Measurements from ENCODE around the gene CACNA2D3. TPM values are rescaled to one million over a fixed set of nuclear protein-coding genes. Genes with fewer than 3 reads are reported as not detected.

CACNA2D3 gene
- polyA plus RNA-seq, 3 donors, result 8.3 to 21.5 (median 10.4) TPM

GRCh38 chr3:54171509-54171908 is 49.2 kb downstream of the CACNA2D3 start:
- intact Hi-C loops (cut with micrococcal nuclease), result no loop called here
- H4K20me1 ChIP-seq (ENCODE audit: insufficient read depth, low read length), result no peaks in the 10 kb centered on the region
- H3K4me1 ChIP-seq (ENCODE audit: control insufficient read depth in 1 of 2, insufficient read depth in 2 of 2, low read length in 2 of 2), result no peaks in the 10 kb centered on the region
- H3K27me3 ChIP-seq (ENCODE audit: control insufficient read depth in 2 of 2, insufficient read depth in 2 of 2, low read length in 2 of 2), result no peaks in the 10 kb centered on the region
- Mint-ChIP-seq H3K4me3 (no peak overlapping the region), H3K4me1 (no peaks in the 10 kb centered on the region), H3K9me3 (peaks cover 0 to 2% (median 0%) of the 10 kb centered on the region in 7 donors), H3K27me3 (ENCODE audit: low read depth in 3 of 3) (peaks cover 2 to 6% (median 6%) of the 10 kb centered on the region in 3 donors), H3K27ac (no peak overlapping the region), H3K36me3 (no peaks in the 10 kb centered on the region)
- WGBS (ENCODE audit: insufficient coverage), result 92% methylated on average over 1 of the region's 1 CpG
- TF ChIP-seq CTCF (IDR thresholded peaks at IDR 0.05), result no peak
- no peaks in the 10 kb centered on the region for H3K9me3 ChIP-seq (replicated peaks in 1 of 2; ENCODE audit: control insufficient read depth in 1 of 2, insufficient read depth in 1 of 2, low read length in 2 of 2)
- no peaks in the 10 kb centered on the region for H3K36me3 ChIP-seq (replicated peaks in 1 of 2; ENCODE audit: control insufficient read depth in 1 of 2, insufficient read depth in 2 of 2, low read length in 2 of 2)
- DNase-seq, result no peak
- H3K79me2 ChIP-seq (ENCODE audit: insufficient read depth, low read length), result no peaks in the 10 kb centered on the region
- H2AFZ ChIP-seq (ENCODE audit: insufficient read depth, low read depth, low read length, poor library complexity, severe bottlenecking), result no peak overlapping the region
- H3K9ac ChIP-seq (ENCODE audit: insufficient read depth, low read length, poor library complexity, severe bottlenecking), result no peak overlapping the region
- H3K4me2 ChIP-seq (replicated peaks; ENCODE audit: extremely low read depth, low read length, poor library complexity, severe bottlenecking), result no peak overlapping the region
- no peak overlapping the region for H3K27ac ChIP-seq (ENCODE audit: low read depth in 1 of 2, low read length in 2 of 2)
- H3K4me3 ChIP-seq (replicated peaks in 1 of 3; ENCODE audit: low read depth in 2 of 3, low read length in 3 of 3), result no peak overlapping the region

DNA sequence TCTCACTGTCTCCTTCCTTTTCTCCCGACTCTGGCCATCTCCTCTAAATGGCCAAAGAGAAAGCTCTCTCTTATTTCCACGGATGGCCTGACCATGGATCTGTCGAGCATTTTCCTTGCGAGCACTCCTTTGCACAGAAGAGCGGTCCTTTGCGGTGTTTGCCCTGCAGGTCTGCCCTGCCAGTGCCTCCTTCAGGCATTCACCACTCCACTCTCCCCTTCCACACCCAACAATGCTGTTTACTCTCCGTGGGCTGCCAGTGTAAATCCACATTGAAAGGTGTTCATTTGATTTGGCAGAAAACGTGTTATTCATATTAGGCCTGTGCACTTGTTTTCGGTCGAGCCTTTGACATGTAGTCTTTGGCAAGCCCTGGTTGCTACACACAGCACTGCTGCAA is 49.6 kb downstream of the CACNA2D3 start:
- H3K9me3 Mint-ChIP-seq, result peaks cover 0 to 2% (median 0%) of the 10 kb centered on the region in 7 donors
- Histone ChIP-seq H3K36me3 (replicated peaks in 1 of 2; ENCODE audit: control insufficient read depth in 1 of 2, insufficient read depth in 2 of 2, low read length in 2 of 2) (no peaks in the 10 kb centered on the region), H3K79me2 (ENCODE audit: insufficient read depth, low read length) (no peaks in the 10 kb centered on the region), H3K9ac (ENCODE audit: insufficient read depth, low read length, poor library complexity, severe bottlenecking) (no peak overlapping the region), H3K27me3 (ENCODE audit: control insufficient read depth in 2 of 2, insufficient read depth in 2 of 2, low read length in 2 of 2) (no peaks in the 10 kb centered on the region), H3K4me3 (replicated peaks in 1 of 3; ENCODE audit: low read depth in 2 of 3, low read length in 3 of 3) (no peak overlapping the region), H2AFZ (ENCODE audit: insufficient read depth, low read depth, low read length, poor library complexity, severe bottlenecking) (no peak overlapping the region), H3K27ac (ENCODE audit: low read depth in 1 of 2, low read length in 2 of 2) (no peak overlapping the region), H3K9me3 (replicated peaks in 1 of 2; ENCODE audit: control insufficient read depth in 1 of 2, insufficient read depth in 1 of 2, low read length in 2 of 2) (no peaks in the 10 kb centered on the region), H4K20me1 (ENCODE audit: insufficient read depth, low read length) (no peaks in the 10 kb centered on the region), H3K4me1 (ENCODE audit: control insufficient read depth in 1 of 2, insufficient read depth in 2 of 2, low read length in 2 of 2) (no peaks in the 10 kb centered on the region), H3K4me2 (replicated peaks; ENCODE audit: extremely low read depth, low read length, poor library complexity, severe bottlenecking) (no peak overlapping the region)
- WGBS (ENCODE audit: insufficient coverage), result 94% methylated on average over 9 of the region's 10 CpGs
- intact Hi-C loops (cut with micrococcal nuclease), result no loop called here
- no peak for TF ChIP-seq CTCF (IDR thresholded peaks at IDR 0.05)
- no peak for DNase-seq
- no peak overlapping the region for H3K4me3 Mint-ChIP-seq
- H3K4me1 Mint-ChIP-seq, result no peaks in the 10 kb centered on the region
- no peaks in the 10 kb centered on the region for H3K36me3 Mint-ChIP-seq
- no peak overlapping the region for H3K27ac Mint-ChIP-seq
- peaks cover 2 to 6% (median 6%) of the 10 kb centered on the region in 3 donors for H3K27me3 Mint-ChIP-seq (ENCODE audit: low read depth in 3 of 3)

Data from CD14-positive monocyte (primary cell).